Prostate gland (tissue), 2 donors: Measurements from ENCODE around the gene TUBB3. TPM values are rescaled to one million over a fixed set of nuclear protein-coding genes. Genes with fewer than 3 reads are reported as not detected.
"Not testable (repeated sequence)": the region's sequence is repeated elsewhere in the genome, so short reads cannot be mapped to it uniquely, and the experiment has no call there.

ENCODE experiments used
- DNase-seq: peaks from one replicate; pipeline ENCODE4 v3.0.0-alpha.2; 2019; ENCODE audit warnings: low spot score
- H3K27ac ChIP-seq, 2 donors: fragments of 200-600 bp; sonication (generic); 2 replicates each; pipeline ENCODE4 v1.5.1; 2017 to 2019
- H3K27me3 ChIP-seq: fragments of 200-600 bp; sonication (generic); replicated peaks from 2 replicates; pipeline ENCODE4 v1.5.1; 2019; ENCODE audit not compliant: insufficient read depth
- H3K36me3 ChIP-seq, 2 donors: fragments of 200-600 bp; sonication (generic); 1 replicate in 1 of 2; 2 replicates in 1 of 2; pipeline versions ENCODE4 v1.5.1 to v1.8.1; 2017 to 2019
- H3K4me1 ChIP-seq: fragments of 200-600 bp; sonication (generic); replicated peaks from 2 replicates; pipeline ENCODE4 v1.5.1; 2019
- H3K4me3 ChIP-seq, 2 donors: fragments of 200-600 bp; sonication (generic); 2 replicates each; pipeline ENCODE4 v1.5.1; 2017 to 2019
- H3K9me3 ChIP-seq: fragments of 200-600 bp; sonication (generic); 2 replicates; pipeline ENCODE4 v1.5.1; 2017
- POLR2A ChIP-seq: fragments of 450-650 bp; IDR thresholded peaks from one replicate; pipeline ENCODE4 v1.6.1; 2016; ENCODE audit warnings: antibody characterized with exemption, mild to moderate bottlenecking
- POLR2AphosphoS5 ChIP-seq: sonication (generic); formaldehyde crosslinking; IDR thresholded peaks from one replicate; pipeline ENCODE4 v1.6.1; 2017; ENCODE audit warnings: antibody characterized with exemption
- WGBS: methylation state at CpG from one replicate; pipeline ENCODE4 v1.1.5; 2018; 5-methylcytosine and 5-hydroxymethylcytosine counted together
- intact Hi-C: fragments of 100-400 bp; cut with DNase I; formaldehyde crosslinking; loops from one replicate; pipeline ENCODE4 v1.14.2; 2022
- total RNA-seq, 2 donors: library from RNA; depleted of rRNA; stranded (reverse); fragments of >200 nt; gene quantifications; one replicate each; pipeline ENCODE4 v1.1.0, GENCODE V29; 2016
- TF ChIP-seq, protein P1 (sequence below), 4 experiments: fragments of 200-600 bp in 2 of 4; fragments of 450-650 bp in 2 of 4; sonication (generic) in 2 of 4; IDR thresholded peaks; 1 replicate in 3 of 4; 2 replicates in 1 of 4; pipeline ENCODE4 v1.5.1; 2016 to 2019; ENCODE audit warnings: antibody characterized with exemption in 4 of 4, mild to moderate bottlenecking in 2 of 4, moderate library complexity in 2 of 4

The TUBB3 gene
- total RNA-seq, 2 donors from 2014 or later = 0.82 to 20.7 TPM

DNA sequence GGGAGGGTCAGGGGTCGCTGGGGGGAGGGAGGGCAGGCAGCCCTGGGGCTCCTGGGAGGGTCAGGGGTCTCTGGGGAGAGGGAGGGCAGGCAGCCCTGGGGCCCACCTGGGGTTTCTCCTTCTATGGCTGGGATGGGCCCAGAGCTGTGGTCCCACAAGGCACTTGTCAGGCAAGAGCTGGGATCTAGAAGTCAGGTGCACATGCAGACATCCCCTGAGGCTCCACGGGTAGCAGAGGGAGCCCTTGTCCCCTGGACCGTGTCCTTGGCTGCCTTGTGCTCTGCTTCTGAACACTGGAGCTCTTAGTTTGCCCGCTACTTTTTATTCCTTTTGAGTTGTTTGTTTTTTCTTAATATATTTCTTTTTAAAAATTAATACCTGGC, 1.8 kb downstream of the TUBB3 start:
- DNase-seq = no peak
- no peak overlapping the region for H3K27ac ChIP-seq
- H3K4me1 ChIP-seq = peaks cover 2% of the 10 kb centered on the region
- intact Hi-C loops = no loop called here
- H3K36me3 ChIP-seq = no peaks in the 10 kb centered on the region
- 34% methylated on average over 4 of the region's 4 CpGs for WGBS
- TF ChIP-seq, protein P1, sequence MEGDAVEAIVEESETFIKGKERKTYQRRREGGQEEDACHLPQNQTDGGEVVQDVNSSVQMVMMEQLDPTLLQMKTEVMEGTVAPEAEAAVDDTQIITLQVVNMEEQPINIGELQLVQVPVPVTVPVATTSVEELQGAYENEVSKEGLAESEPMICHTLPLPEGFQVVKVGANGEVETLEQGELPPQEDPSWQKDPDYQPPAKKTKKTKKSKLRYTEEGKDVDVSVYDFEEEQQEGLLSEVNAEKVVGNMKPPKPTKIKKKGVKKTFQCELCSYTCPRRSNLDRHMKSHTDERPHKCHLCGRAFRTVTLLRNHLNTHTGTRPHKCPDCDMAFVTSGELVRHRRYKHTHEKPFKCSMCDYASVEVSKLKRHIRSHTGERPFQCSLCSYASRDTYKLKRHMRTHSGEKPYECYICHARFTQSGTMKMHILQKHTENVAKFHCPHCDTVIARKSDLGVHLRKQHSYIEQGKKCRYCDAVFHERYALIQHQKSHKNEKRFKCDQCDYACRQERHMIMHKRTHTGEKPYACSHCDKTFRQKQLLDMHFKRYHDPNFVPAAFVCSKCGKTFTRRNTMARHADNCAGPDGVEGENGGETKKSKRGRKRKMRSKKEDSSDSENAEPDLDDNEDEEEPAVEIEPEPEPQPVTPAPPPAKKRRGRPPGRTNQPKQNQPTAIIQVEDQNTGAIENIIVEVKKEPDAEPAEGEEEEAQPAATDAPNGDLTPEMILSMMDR (IDR thresholded peaks at IDR 0.05) = no peak
- no peak for TF ChIP-seq POLR2AphosphoS5
- no peaks in the 10 kb centered on the region for H3K27me3 ChIP-seq
- no peak overlapping the region for H3K4me3 ChIP-seq
- H3K9me3 ChIP-seq = no peaks in the 10 kb centered on the region

GRCh38 chr16:89925596-89926079, 2.5 kb downstream of the TUBB3 start:
- DNase-seq = no peak
- Histone ChIP-seq H3K27ac (no peak overlapping the region), H3K4me1 (peaks cover 2% of the 10 kb centered on the region), H3K27me3 (no peaks in the 10 kb centered on the region), H3K36me3 (no peaks in the 10 kb centered on the region), H3K9me3 (no peaks in the 10 kb centered on the region), H3K4me3 (peak overlapping the region; percentile 26 to 36)
- intact Hi-C loops = no loop called here
- 2% methylated on average over 32 of the region's 42 CpGs for WGBS
- TF ChIP-seq POLR2AphosphoS5 (no peak), POLR2A (no peak)
- TF ChIP-seq, protein P1 (IDR thresholded peaks at IDR 0.05) = no peak

DNA sequence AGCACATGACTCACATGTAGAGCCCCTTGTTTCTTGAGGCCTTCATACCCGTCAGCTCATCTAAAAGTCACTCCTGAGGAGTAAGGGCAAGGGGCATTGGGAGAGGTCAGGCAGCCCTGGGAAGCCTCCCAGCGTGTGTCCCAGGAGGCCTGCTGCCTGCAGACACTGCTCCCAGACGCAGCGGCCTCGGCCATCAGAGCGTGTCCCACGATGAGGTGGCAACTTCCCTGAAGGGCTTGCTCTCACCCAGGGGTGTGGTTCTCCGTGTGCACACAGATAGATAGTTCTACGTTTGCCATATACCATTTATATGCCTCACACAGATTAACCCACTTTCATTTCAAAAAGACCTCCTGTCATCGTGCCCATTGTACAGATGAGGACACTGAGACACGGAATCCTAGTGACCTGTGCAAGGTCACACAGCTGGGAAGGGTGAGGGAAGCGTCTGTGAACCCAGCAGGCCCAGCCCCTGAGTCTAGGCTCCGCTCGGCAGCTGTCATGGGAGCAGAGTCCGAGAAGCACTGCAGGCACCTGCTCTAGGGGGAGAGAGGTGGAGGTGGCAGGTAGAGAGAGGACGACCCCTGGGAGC, 8.3 kb downstream of the TUBB3 start:
- Histone ChIP-seq H3K9me3 (no peaks in the 10 kb centered on the region), H3K36me3 (no peaks in the 10 kb centered on the region), H3K4me1 (no peaks in the 10 kb centered on the region), H3K27me3 (no peaks in the 10 kb centered on the region), H3K27ac (no peak overlapping the region), H3K4me3 (no peak overlapping the region)
- WGBS = 90% methylated on average over 16 of the region's 16 CpGs
- DNase-seq = no peak
- intact Hi-C loops = no loop called here
- TF ChIP-seq, protein P1 (IDR thresholded peaks at IDR 0.05) = no peak
- TF ChIP-seq POLR2AphosphoS5 = no peak
- no peak for TF ChIP-seq POLR2A

GRCh38 chr16:89931964-89932363, 8.8 kb downstream of the TUBB3 start:
- no peak for TF ChIP-seq POLR2A
- no peak for TF ChIP-seq POLR2AphosphoS5
- TF ChIP-seq, protein P1 (IDR thresholded peaks at IDR 0.05) = no peak
- Histone ChIP-seq H3K9me3 (no peaks in the 10 kb centered on the region), H3K27me3 (no peaks in the 10 kb centered on the region), H3K4me3 (no peak overlapping the region), H3K4me1 (no peaks in the 10 kb centered on the region), H3K27ac (no peak overlapping the region), H3K36me3 (no peaks in the 10 kb centered on the region)
- WGBS = 94% methylated on average over 6 of the region's 6 CpGs
- intact Hi-C loops = no loop called here
- no peak for DNase-seq

GRCh38 chr16:89934019-89934418, 10.9 kb downstream of the TUBB3 start:
- H3K27me3 ChIP-seq, H3K9me3 ChIP-seq, H3K36me3 ChIP-seq, H3K27ac ChIP-seq, H3K4me1 ChIP-seq, H3K4me3 ChIP-seq, DNase-seq, intact Hi-C loops: not testable (repeated sequence)
- 98% methylated on average over 14 of the region's 29 CpGs for WGBS
